Measurements from ENCODE around the gene NQO2.
"Not testable (repeated sequence)": the region's sequence is repeated elsewhere in the genome, so short reads cannot be mapped to it uniquely, and the experiment has no call there.

NQO2 gene

GRCh38 chr6:3001773-3002293 lies 2.1 kb downstream of the NQO2 start (continued):
- TF ChIP-seq SALL2 (tag by site-specific recombination; IDR thresholded peaks at IDR 0.05; ENCODE audit: borderline replicate concordance) = no peak
- TF ChIP-seq ZBTB26 (tag by site-specific recombination; optimal IDR thresholded peaks at IDR 0.05) = no peak
- TF ChIP-seq ZNF335 (tag by site-specific recombination; conservative IDR thresholded peaks at IDR 0.05) = peak; percentile 59
- TF ChIP-seq ZNF561 (tag by site-specific recombination; IDR thresholded peaks at IDR 0.05; ENCODE audit: borderline replicate concordance) = no peak
- TF ChIP-seq PRDM10 (tag by site-specific recombination; IDR thresholded peaks at IDR 0.05) = peak; percentile 46; the same call in 1 of the 2 replicates
- TF ChIP-seq ZBTB8A (tag by site-specific recombination; IDR thresholded peaks at IDR 0.05) = 0 out of 2 replicates have a peak, but pooled peaks have one; percentile 35
- TF ChIP-seq SP3 (tag by site-specific recombination; IDR thresholded peaks at IDR 0.05) = no peak
- peak; percentile 47; the same call in 1 of the 2 replicates for TF ChIP-seq ZNF366 (tag by site-specific recombination; conservative IDR thresholded peaks at IDR 0.05)
- TF ChIP-seq ZNF184 (tag by site-specific recombination; IDR thresholded peaks at IDR 0.05) = 0 out of 2 replicates have a peak, but pooled peaks have one; percentile 30
- TF ChIP-seq ZNF660 (tag by site-specific recombination; IDR thresholded peaks at IDR 0.05) = peak; percentile 90
- TF ChIP-seq ZNF776 (tag by site-specific recombination; IDR thresholded peaks at IDR 0.05; ENCODE audit: borderline replicate concordance) = no peak
- TF ChIP-seq ZNF654 (tag by site-specific recombination; IDR thresholded peaks at IDR 0.05; ENCODE audit: low read depth) = peak; percentile 32
- TF ChIP-seq ZEB2 (tag by site-specific recombination; IDR thresholded peaks at IDR 0.05) = peak; percentile 62; the same call in 1 of the 2 replicates
- TF ChIP-seq ZNF394 (tag by site-specific recombination; IDR thresholded peaks at IDR 0.05; ENCODE audit: borderline replicate concordance) = 0 out of 2 replicates have a peak, but pooled peaks have one; percentile 31
- TF ChIP-seq ZSCAN18 (tag by site-specific recombination; IDR thresholded peaks at IDR 0.05) = no peak
- peak; percentile 53; the same call in 1 of the 2 replicates for TF ChIP-seq ZXDB (tag by site-specific recombination; IDR thresholded peaks at IDR 0.05)
- TF ChIP-seq ZBTB1 (tag by site-specific recombination; IDR thresholded peaks at IDR 0.05) = no peak
- peak; percentile 65; the same call in 1 of the 2 replicates for TF ChIP-seq KLF10 (tag by site-specific recombination; IDR thresholded peaks at IDR 0.05)
- 0 out of 2 replicates have a peak, but pooled peaks have one; percentile 52 for TF ChIP-seq ZNF692 (tag by site-specific recombination; IDR thresholded peaks at IDR 0.05)
- TF ChIP-seq ZNF202 (tag by site-specific recombination; IDR thresholded peaks at IDR 0.05; ENCODE audit: borderline replicate concordance) = no peak

GRCh38 chr6:3003226-3003625 lies 3.5 kb downstream of the NQO2 start:
- H3K36me3 ChIP-seq (ENCODE audit: control insufficient read depth in 2 of 2, insufficient read depth in 1 of 2, low read length in 2 of 2) = peaks cover 0 to 35% of the 10 kb centered on the region in 2 experiments; a peak in 2 of 3 replicates
- H3K4me3 ChIP-seq (ENCODE audit: low read depth, low read length); H3K9me3 ChIP-seq (ENCODE audit: control insufficient read depth, insufficient read depth, low read depth, low read length); H3K4me1 ChIP-seq (ENCODE audit: control insufficient read depth, insufficient read depth, low read length); H3K27ac ChIP-seq (ENCODE audit: extremely low read depth, low read depth, low read length); POLR2A ChIA-PET: not testable (repeated sequence)
- CTCF ChIA-PET = interaction anchor here (0.7 to 8.1 kb wide), 3 partner anchors 36 to 84 kb away, joined by 3 to 71 read pairs (median 16); no protein-coding TSS in a partner anchor
